Activated CD8-positive, alpha-beta memory T cell treated with anti-CD3 and anti-CD28 coated beads, Interleukin-2, amount 10 ng/mL, durations not matched to agents 7 days and 5 days (primary cell): Measurements from ENCODE around the gene DNAL1. TPM values are rescaled to one million over a fixed set of nuclear protein-coding genes. Genes with fewer than 3 reads are reported as not detected.
A peak's percentile ranks its signal among the peaks of the same experiment; 100 is the strongest.

Source experiments
- ATAC-seq: fragments of 150-1000 bp; cut with Tn5 transposase; one replicate; pipeline ENCODE4 v1.10.0; 2021; ENCODE audit warnings: moderate library complexity
- CTCF ChIA-PET: fragments of 350-600 bp; sonication (Branson Sonifier 250); formaldehyde crosslinking; loops from one replicate; lab custom pipeline; 2021; ENCODE audit warnings: antibody characterized with exemption; lab: Charles Lee
- DNase-seq: peaks from one replicate; pipeline ENCODE4 v3.0.0-alpha.2; 2020
- H3K27ac Mint-ChIP-seq: one replicate; pipeline ENCODE4 v1.8.0; 2021; ENCODE audit warnings: mild to moderate bottlenecking, mixed read lengths
- H3K27me3 Mint-ChIP-seq: one replicate; pipeline ENCODE4 v1.8.0; 2021; ENCODE audit warnings: mixed read lengths
- H3K36me3 Mint-ChIP-seq: one replicate; pipeline ENCODE4 v1.8.0; 2021; ENCODE audit warnings: mild to moderate bottlenecking, mixed read lengths
- H3K4me1 Mint-ChIP-seq: one replicate; pipeline ENCODE4 v1.8.0; 2021; ENCODE audit warnings: mixed read lengths
- H3K4me3 Mint-ChIP-seq: one replicate; pipeline ENCODE4 v1.8.0; 2021; ENCODE audit warnings: mild to moderate bottlenecking, moderate library complexity, mixed read lengths
- H3K9me3 Mint-ChIP-seq: one replicate; pipeline ENCODE4 v1.8.0; 2022; ENCODE audit warnings: low read depth, mixed read lengths
- total RNA-seq, 2 experiments: library from RNA; stranded (reverse); gene quantifications; one replicate each; pipeline ENCODE4 v1.2.3, GENCODE V29; 2021

The DNAL1 gene
- total RNA-seq, 2 experiments from 2014 or later = 8.8 to 9.1 TPM

DNA sequence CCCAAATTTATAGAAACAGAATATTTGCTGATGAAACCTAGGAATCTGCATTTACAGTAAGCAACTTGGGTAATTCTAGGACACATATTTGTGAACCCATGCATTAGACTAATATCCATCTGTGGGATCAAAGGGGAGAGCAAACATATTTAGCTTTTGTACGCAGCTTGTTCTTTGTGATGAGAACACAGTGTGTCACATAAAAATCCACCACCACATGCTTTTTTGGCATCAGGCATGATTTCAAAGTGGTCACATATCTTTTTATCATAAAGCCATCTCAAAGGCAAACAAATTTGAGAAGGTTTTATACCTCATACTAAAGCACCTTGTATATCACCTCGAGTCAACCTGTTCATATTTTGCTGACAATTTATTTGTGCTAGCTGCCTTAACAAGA, 15.7 kb downstream of the DNAL1 start:
- Mint-ChIP-seq H3K27ac (no peak overlapping the region), H3K27me3 (no peaks in the 10 kb centered on the region), H3K9me3 (no peaks in the 10 kb centered on the region), H3K36me3 (peaks cover 2% of the 10 kb centered on the region), H3K4me3 (no peak overlapping the region), H3K4me1 (no peaks in the 10 kb centered on the region)
- CTCF ChIA-PET = no interaction called here
- no peak for DNase-seq
- no peak for ATAC-seq

DNA sequence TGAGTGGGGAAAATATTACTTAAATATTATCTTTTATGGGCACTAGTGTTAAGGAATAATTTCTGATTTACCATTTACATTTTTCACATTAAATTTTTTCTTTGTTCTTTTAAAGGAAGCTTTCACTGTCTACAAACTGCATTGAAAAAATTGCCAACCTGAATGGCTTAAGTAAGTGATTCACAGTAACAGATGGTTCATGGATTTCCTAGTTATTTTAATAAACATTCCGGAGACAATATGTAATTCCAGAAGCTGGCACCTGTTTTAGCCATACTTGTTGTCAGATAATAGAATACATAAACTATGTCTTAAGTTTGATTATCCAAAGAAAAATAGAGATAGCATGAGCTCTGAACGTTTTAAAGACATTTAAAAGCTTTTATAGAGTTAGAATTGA, 17.1 kb downstream of the DNAL1 start:
- H3K36me3 Mint-ChIP-seq = peaks cover 2% of the 10 kb centered on the region
- H3K4me1 Mint-ChIP-seq = no peaks in the 10 kb centered on the region
- CTCF ChIA-PET = no interaction called here
- H3K27ac Mint-ChIP-seq = no peak overlapping the region
- H3K9me3 Mint-ChIP-seq = no peaks in the 10 kb centered on the region
- H3K27me3 Mint-ChIP-seq = no peaks in the 10 kb centered on the region
- DNase-seq (no peak), ATAC-seq (no peak)
- no peak overlapping the region for H3K4me3 Mint-ChIP-seq

DNA sequence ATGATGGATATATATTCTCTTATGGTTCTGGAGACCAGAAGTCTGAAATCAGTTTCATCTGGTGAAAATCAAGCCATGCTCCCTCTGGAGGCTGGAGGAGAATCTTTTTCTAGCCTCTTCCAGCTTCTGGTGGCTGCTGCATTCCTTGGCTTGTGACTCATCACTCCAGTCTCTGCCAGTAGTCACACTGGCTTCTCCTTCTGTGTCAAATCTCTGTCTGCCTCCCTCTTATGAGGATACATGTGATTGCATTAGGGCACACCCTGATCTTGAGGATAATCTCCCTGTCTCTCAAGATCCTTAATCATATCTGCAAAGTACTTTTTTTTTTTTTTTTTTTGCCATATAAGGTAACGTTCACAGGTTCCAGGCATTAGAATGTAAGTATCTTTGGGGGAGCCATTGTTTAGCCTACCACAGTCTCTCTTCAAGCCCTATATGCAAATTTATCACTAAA, 17.7 kb downstream of the DNAL1 start:
- peaks cover 2% of the 10 kb centered on the region for H3K36me3 Mint-ChIP-seq
- H3K27ac Mint-ChIP-seq = no peak overlapping the region
- ATAC-seq = no peak
- CTCF ChIA-PET = no interaction called here
- no peak overlapping the region for H3K4me3 Mint-ChIP-seq
- no peaks in the 10 kb centered on the region for H3K9me3 Mint-ChIP-seq
- no peak for DNase-seq
- H3K4me1 Mint-ChIP-seq = no peaks in the 10 kb centered on the region
- H3K27me3 Mint-ChIP-seq = no peaks in the 10 kb centered on the region

DNA sequence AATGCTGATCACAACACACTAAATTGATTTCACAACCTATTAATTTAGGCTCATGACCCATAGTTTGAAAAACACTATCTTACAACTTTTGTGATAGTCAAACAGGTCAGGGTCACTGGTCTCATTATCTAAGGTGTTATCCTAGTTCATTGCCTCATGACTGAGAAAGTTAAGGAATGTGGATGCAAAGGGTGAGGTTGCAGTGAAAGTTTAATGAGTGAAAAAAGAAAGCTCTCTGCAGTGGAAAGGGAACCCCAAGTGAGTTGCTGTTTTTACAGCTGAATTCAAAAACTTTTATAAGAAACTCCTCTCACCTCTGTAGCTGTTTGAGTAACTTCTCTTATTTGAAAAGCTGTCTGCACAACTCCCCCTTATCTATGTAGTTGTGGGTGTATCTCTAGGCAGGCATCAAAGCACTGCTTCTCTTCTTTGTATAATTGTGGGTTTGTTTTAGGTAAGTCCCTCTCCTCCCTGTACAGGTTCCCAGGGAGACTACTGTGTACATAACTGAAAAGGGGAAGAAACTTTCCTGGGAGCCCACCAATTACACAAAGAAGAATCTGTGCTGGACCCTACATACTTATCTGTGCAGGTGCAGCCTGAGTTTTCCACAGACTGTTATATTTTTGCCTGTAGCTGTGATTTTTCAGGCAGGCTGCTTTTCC, 18.9 kb downstream of the DNAL1 start:
- no peak overlapping the region for H3K4me3 Mint-ChIP-seq
- no peaks in the 10 kb centered on the region for H3K9me3 Mint-ChIP-seq
- DNase-seq = no peak
- no peaks in the 10 kb centered on the region for H3K27me3 Mint-ChIP-seq
- no peak for ATAC-seq
- H3K36me3 Mint-ChIP-seq = peaks cover 2% of the 10 kb centered on the region
- H3K4me1 Mint-ChIP-seq = no peaks in the 10 kb centered on the region
- CTCF ChIA-PET = interaction anchor here (0.6 to 0.7 kb wide), 3 partner anchors 23 to 1757 kb away, joined by 4 read pairs; no protein-coding TSS in a partner anchor
- H3K27ac Mint-ChIP-seq = no peak overlapping the region

DNA sequence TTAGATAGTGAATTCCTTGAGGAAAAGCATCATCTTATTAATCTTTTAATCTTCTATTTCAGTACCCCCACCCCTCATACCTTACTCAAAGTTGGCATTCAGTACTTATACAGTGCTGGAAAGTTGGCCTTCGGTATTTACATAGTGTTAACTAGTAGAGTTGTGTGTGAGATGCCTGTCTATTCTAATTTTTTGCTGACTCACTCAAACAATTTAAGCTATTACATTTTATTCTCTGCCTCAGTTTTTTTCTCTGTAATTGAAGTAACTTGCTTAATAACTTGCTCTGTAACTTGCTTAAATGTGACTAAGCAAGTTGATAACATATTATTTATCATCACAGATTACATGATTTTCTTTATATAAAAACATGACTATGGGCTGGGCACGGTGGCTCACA, 20.3 kb downstream of the DNAL1 start:
- Mint-ChIP-seq H3K4me1 (no peaks in the 10 kb centered on the region), H3K4me3 (no peak overlapping the region), H3K9me3 (no peaks in the 10 kb centered on the region), H3K36me3 (peaks cover 2% of the 10 kb centered on the region), H3K27me3 (no peaks in the 10 kb centered on the region), H3K27ac (no peak overlapping the region)
- CTCF ChIA-PET = no interaction called here
- ATAC-seq = no peak
- DNase-seq = no peak

DNA sequence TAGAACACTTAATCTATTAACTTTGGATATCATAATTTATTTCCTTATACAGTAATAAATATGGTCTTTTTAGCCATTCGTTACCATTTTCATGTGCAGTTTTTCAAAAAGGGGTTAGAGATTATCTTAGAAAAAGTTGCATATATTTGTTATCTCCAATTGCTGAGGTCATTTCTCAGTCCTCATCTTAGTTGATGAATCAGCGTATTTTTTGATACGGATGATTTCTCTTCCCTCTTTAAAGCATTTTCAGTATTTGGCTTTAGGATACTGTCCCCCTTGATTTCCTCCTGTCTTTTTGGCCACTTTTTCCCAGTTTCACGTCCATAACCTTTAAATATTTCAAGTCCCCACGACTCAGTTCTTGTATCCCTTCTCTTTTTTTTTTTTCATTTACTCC, 21.8 kb downstream of the DNAL1 start:
- DNase-seq (no peak), ATAC-seq (no peak)
- Mint-ChIP-seq H3K4me1 (no peaks in the 10 kb centered on the region), H3K9me3 (no peaks in the 10 kb centered on the region), H3K36me3 (peaks cover 2% of the 10 kb centered on the region), H3K27ac (no peak overlapping the region), H3K4me3 (no peak overlapping the region), H3K27me3 (no peaks in the 10 kb centered on the region)
- CTCF ChIA-PET = no interaction called here

DNA sequence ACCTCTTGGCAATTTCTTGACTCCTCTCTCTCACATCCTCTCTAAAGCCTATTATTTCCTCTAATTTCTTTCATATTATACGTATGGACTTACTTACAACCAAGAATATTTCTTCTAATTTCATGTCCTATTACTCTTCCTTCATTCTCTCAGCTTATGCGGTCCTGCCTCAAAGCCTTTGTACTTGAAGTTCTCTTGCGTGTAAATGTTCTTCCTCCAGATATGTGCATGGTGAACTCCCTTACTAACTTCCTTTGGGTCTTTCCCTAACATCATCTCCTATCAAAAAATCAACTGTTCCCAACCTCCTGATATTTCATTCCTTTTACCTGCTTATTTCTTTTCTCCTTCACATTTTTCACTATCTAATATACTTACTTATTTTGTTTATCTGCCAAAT, 23.1 kb downstream of the DNAL1 start:
- Mint-ChIP-seq H3K4me3 (no peak overlapping the region), H3K27me3 (no peaks in the 10 kb centered on the region), H3K9me3 (no peaks in the 10 kb centered on the region), H3K36me3 (peaks cover under 1% of the 10 kb centered on the region), H3K4me1 (no peaks in the 10 kb centered on the region), H3K27ac (no peak overlapping the region)
- DNase-seq = no peak
- CTCF ChIA-PET = interaction anchor here (0.9 kb wide), 1 partner anchor 160 kb away, joined by 3 read pairs; no protein-coding TSS in a partner anchor
- no peak for ATAC-seq

DNA sequence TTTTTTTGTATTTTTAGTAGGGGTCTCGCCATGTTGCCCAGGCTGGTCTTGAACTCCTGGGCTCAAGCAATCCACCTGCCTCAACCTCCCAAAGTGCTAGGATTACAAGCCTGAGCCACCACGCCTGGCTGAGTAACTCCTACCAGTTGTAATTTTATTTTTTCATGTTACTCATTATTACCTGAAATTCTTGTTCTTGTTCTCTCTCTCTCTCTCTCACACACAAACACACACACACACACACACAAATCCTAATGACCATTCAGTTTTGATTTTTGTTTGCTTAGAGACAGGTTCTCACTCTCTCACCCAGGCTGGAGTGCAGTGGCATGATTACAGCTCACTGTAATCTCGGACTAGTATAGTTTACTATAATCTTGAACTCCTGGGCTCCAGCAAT, 30.2 kb downstream of the DNAL1 start:
- CTCF ChIA-PET = no interaction called here

DNA sequence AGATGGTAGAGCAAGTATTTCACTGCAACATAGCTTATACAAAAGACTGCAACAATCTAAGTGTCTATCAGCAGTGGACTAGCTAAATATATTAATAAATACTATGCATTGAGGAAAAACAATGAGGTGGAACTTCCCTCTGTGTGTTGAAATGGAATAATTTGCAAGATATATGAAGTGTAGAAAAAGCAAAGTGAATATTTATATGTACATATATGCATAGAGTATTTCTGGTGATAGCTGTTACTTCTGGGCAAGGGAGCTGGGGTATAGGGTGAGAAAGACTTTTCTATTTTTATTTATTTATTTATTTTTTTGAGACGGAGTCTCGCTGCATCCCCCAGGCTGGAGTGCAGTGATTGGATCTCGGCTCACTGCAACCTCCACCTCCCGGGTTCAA, 33.9 kb downstream of the DNAL1 start:
- Mint-ChIP-seq H3K27ac (no peak overlapping the region), H3K36me3 (no peaks in the 10 kb centered on the region), H3K9me3 (no peaks in the 10 kb centered on the region), H3K4me1 (no peaks in the 10 kb centered on the region), H3K4me3 (no peak overlapping the region), H3K27me3 (no peaks in the 10 kb centered on the region)
- CTCF ChIA-PET = interaction anchor here (0.6 to 0.7 kb wide), 2 partner anchors 41 to 181 kb away, joined by 3 read pairs; no protein-coding TSS in a partner anchor
- DNase-seq (no peak), ATAC-seq (no peak)

More for the DNA sequence above, 30.2 kb downstream of the DNAL1 start:
- no peaks in the 10 kb centered on the region for H3K27me3 Mint-ChIP-seq
- H3K9me3 Mint-ChIP-seq = no peaks in the 10 kb centered on the region
- H3K4me1 Mint-ChIP-seq = no peaks in the 10 kb centered on the region
- no peak overlapping the region for H3K4me3 Mint-ChIP-seq
- no peaks in the 10 kb centered on the region for H3K36me3 Mint-ChIP-seq
- no peak overlapping the region for H3K27ac Mint-ChIP-seq
- DNase-seq = no peak
- ATAC-seq = no peak

DNA sequence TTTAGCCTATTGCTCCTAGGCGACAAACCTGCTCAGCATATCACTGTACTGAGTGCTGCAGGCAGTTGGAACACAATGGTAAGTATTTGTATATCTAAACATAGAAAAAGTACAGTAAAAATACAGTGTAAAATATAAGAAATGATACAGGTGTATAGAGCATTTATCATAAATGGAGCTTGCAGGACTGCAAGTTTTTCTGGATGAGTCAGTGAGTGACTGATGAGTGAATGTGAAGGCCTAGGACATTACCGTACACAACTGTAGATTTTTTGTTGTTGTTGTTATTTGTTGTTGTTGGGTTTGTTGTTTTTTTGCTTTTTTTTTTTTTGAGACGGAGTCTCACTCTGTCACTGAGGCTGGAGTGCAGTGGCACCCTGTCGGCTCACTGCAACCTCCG, 36.0 kb downstream of the DNAL1 start:
- H3K4me3 Mint-ChIP-seq = no peak overlapping the region
- ATAC-seq (no peak), DNase-seq (no peak)

DNA sequence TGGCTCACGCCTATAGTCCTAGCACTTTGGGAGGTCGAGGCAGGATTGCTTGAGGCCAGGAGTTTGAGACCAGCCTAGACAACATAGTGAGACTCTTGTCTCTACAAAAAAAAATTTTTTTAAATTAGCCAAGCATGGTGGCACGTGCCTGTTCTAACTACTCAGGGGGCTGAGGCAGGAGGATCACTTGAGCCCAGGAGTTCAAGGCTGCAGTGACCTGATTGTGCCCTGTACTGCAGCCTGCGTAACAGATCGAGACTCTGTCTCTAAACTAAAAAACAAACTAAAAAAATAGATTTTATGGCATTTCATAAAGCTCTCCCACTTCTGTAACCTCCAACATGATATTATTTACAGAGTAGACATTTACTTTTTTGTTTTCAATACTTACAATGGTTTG, 39.8 kb downstream of the DNAL1 start:
- Mint-ChIP-seq H3K27ac (no peak overlapping the region), H3K9me3 (no peaks in the 10 kb centered on the region), H3K27me3 (no peaks in the 10 kb centered on the region), H3K36me3 (peaks cover 1% of the 10 kb centered on the region), H3K4me3 (no peak overlapping the region), H3K4me1 (no peaks in the 10 kb centered on the region)
- ATAC-seq (no peak), DNase-seq (no peak)
- CTCF ChIA-PET = interaction anchor here (0.9 kb wide), 1 partner anchor 15 kb away, joined by 3 read pairs; no protein-coding TSS in a partner anchor

More for the DNA sequence above, 36.0 kb downstream of the DNAL1 start:
- CTCF ChIA-PET = interaction anchor here (0.7 kb wide), 1 partner anchor 443 kb away, joined by 3 read pairs; no protein-coding TSS in a partner anchor
- Mint-ChIP-seq H3K9me3 (no peaks in the 10 kb centered on the region), H3K36me3 (peaks cover 1% of the 10 kb centered on the region), H3K27ac (no peak overlapping the region), H3K27me3 (no peaks in the 10 kb centered on the region), H3K4me1 (no peaks in the 10 kb centered on the region)

DNA sequence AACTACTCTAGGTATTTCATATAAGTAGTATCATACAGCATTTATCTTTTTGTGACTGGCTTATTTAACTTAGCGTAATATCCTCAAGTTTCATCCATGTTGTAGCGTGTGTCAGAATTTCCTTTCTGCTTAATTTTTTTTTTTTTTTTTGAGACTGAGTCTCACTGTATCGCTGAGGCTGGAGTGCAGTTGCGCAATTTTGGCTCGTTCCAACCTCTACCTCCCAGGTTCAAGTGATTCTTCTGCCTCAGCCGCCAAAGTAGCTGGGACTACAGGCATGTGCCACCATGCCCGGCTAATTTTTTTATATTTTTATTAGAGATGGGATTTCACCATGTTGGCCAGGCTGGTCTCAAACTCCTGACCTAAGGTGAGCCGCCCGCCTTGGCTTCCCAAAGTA, 40.5 kb downstream of the DNAL1 start:
- CTCF ChIA-PET = interaction anchor here (0.9 to 1.2 kb wide), 2 partner anchors 10 to 16 kb away, joined by 3 read pairs; no protein-coding TSS in a partner anchor
- H3K9me3 Mint-ChIP-seq = no peaks in the 10 kb centered on the region
- no peak for ATAC-seq
- H3K36me3 Mint-ChIP-seq = peaks cover 1% of the 10 kb centered on the region
- DNase-seq = no peak
- no peak overlapping the region for H3K4me3 Mint-ChIP-seq
- H3K27me3 Mint-ChIP-seq = no peaks in the 10 kb centered on the region
- H3K4me1 Mint-ChIP-seq = no peaks in the 10 kb centered on the region
- H3K27ac Mint-ChIP-seq = no peak overlapping the region

DNA sequence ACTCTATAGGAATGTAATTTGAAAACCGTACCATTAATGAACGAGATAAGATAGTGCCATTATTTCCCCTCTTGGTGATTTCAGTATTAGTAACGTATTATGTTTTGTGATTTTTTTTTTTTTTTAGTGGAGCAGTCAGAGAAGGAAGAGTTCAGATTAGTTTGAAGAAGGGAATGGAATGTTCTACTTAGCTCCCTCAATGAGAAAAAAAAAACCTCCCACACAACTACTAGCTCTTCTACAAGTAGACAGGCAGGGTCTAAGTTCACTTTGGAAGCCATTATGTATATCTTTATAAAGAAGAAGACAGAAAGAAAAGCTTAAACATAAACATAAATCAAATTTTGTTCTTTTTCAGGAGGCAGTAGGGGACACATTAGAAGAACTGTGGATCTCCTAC, 42.1 kb downstream of the DNAL1 start:
- Mint-ChIP-seq H3K27me3 (no peaks in the 10 kb centered on the region), H3K4me3 (no peak overlapping the region), H3K4me1 (no peaks in the 10 kb centered on the region), H3K9me3 (no peaks in the 10 kb centered on the region), H3K27ac (peak overlapping the region; percentile 25), H3K36me3 (peaks cover 1% of the 10 kb centered on the region)
- CTCF ChIA-PET = interaction anchor here (0.7 to 1.4 kb wide), 4 partner anchors 9 to 178 kb away, joined by 3 to 4 read pairs (median 3); no protein-coding TSS in a partner anchor
- DNase-seq (no peak), ATAC-seq (no peak)

DNA sequence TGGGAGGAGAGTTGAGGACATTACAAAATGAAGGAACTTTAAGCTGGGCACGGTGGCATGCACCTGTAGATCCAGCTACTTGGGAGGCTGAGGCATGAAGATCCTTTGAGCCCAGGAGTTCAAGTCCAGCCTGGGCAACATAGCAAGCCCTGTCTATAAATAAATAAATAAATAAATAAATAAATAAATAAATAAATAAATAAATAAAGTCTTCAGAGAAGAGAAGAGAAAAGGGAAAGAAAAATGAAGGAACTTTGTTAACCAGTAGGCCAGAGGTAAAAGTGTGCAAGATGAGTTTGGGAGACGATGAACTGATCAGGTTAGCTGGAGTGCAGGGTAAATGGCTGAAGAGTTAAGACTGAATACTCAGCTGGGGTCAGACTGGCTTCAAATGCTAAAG, 49.3 kb downstream of the DNAL1 start:
- peaks cover 5% of the 10 kb centered on the region for H3K36me3 Mint-ChIP-seq
- no peak for ATAC-seq
- no peaks in the 10 kb centered on the region for H3K9me3 Mint-ChIP-seq
- H3K4me3 Mint-ChIP-seq = no peak overlapping the region
- H3K27ac Mint-ChIP-seq = no peak overlapping the region
- peaks cover 25% of the 10 kb centered on the region for H3K4me1 Mint-ChIP-seq
- CTCF ChIA-PET = interaction anchor here (1.2 to 2.4 kb wide), 2 partner anchors 18 to 131 kb away, joined by 4 to 7 read pairs; no protein-coding TSS in a partner anchor
- H3K27me3 Mint-ChIP-seq = no peaks in the 10 kb centered on the region
- DNase-seq = no peak
